GM21528 (cell line): ENCODE data around the gene MACROD2.
A peak's percentile ranks its signal among the peaks of the same experiment; 100 is the strongest.

Experiments
- ATAC-seq: cut with Tn5 transposase; IDR thresholded peaks from one replicate; pipeline ENCODE4 v1.9.1; 2021; ENCODE audit warnings: mild to moderate bottlenecking, moderate library complexity; ENCODE audit not compliant: unreplicated experiment, low FRiP score

The MACROD2 gene

GRCh38 chr20:15253431-15253830 lies 1258.1 kb downstream of the MACROD2 start:
- ATAC-seq, result no peak

GRCh38 chr20:15256676-15257568 lies 1261.6 kb downstream of the MACROD2 start:
- ATAC-seq, result no peak

GRCh38 chr20:15257569-15257870 lies 1262.2 kb downstream of the MACROD2 start:
- no peak for ATAC-seq

- ATAC-seq, result no peak
Measured at GRCh38 chr20:15265581-15266309, 1270.4 kb downstream of the MACROD2 start.

- no peak for ATAC-seq
Measured at GRCh38 chr20:15267935-15268334, 1272.6 kb downstream of the MACROD2 start.

GRCh38 chr20:15278041-15278440 lies 1282.7 kb downstream of the MACROD2 start:
- ATAC-seq, result no peak

GRCh38 chr20:15287329-15287728 lies 1292.0 kb downstream of the MACROD2 start:
- no peak for ATAC-seq

- ATAC-seq, result no peak
Measured at GRCh38 chr20:15288106-15288505, 1292.8 kb downstream of the MACROD2 start.

GRCh38 chr20:15289337-15289736 lies 1294.0 kb downstream of the MACROD2 start:
- ATAC-seq, result no peak

GRCh38 chr20:15292405-15292804 lies 1297.1 kb downstream of the MACROD2 start:
- ATAC-seq, result no peak

- ATAC-seq, result no peak
Measured at GRCh38 chr20:15296422-15296821, 1301.1 kb downstream of the MACROD2 start.

GRCh38 chr20:15297059-15297875 lies 1302.0 kb downstream of the MACROD2 start:
- ATAC-seq, result no peak

- no peak for ATAC-seq
Measured at GRCh38 chr20:15302075-15302474, 1306.8 kb downstream of the MACROD2 start.

- ATAC-seq, result no peak
Measured at GRCh38 chr20:15310361-15310760, 1315.0 kb downstream of the MACROD2 start.

- ATAC-seq, result no peak
Measured at GRCh38 chr20:15316556-15316955, 1321.2 kb downstream of the MACROD2 start.

- peak; percentile 82 for ATAC-seq
Measured at GRCh38 chr20:15317546-15318232, 1322.4 kb downstream of the MACROD2 start.

- ATAC-seq, result no peak
Measured at GRCh38 chr20:15318682-15319081, 1323.4 kb downstream of the MACROD2 start.

- ATAC-seq, result no peak
Measured at GRCh38 chr20:15319439-15319838, 1324.1 kb downstream of the MACROD2 start.

GRCh38 chr20:15320941-15321340 lies 1325.6 kb downstream of the MACROD2 start:
- ATAC-seq, result no peak

- ATAC-seq, result no peak
Measured at GRCh38 chr20:15327123-15327522, 1331.8 kb downstream of the MACROD2 start.
